B cell (primary cell): ENCODE measurements around the gene ACBD4. TPM values are rescaled to one million over a fixed set of nuclear protein-coding genes. Genes with fewer than 3 reads are reported as not detected.
A peak's percentile ranks its signal among the peaks of the same experiment; 100 is the strongest.

Source experiments
- ATAC-seq: fragments of 200-7000 bp; cut with Tn5 transposase; one replicate; pipeline ENCODE4 v1.10.0; 2021; ENCODE audit warnings: low read depth, mild to moderate bottlenecking, moderate number of reproducible peaks, moderate library complexity
- CTCF ChIA-PET: fragments of 350-600 bp; sonication (Branson Sonifier 250); formaldehyde crosslinking; loops from one replicate; lab custom pipeline; 2021; ENCODE audit warnings: antibody characterized with exemption, inconsistent platforms; lab: Charles Lee
- POLR2A ChIA-PET: fragments of 350-600 bp; sonication (Branson Sonifier 250); formaldehyde crosslinking; loops from one replicate; lab custom pipeline; 2021; ENCODE audit warnings: antibody characterized with exemption; lab: Charles Lee
- DNase-seq: peaks from one replicate; pipeline ENCODE4 v3.0.0; 2013
- H2AFZ ChIP-seq: 2 replicates; pipeline ENCODE4 v1.6.1; 2012; ENCODE audit warnings: mild to moderate bottlenecking, low read depth, low read length; ENCODE audit not compliant: insufficient read depth, poor library complexity, severe bottlenecking
- H3K27ac ChIP-seq, 2 donors: 1 replicate in 1 of 2; 2 replicates in 1 of 2; pipeline ENCODE4 v1.5.1; 2012 to 2013; ENCODE audit warnings: low read length in 2 of 2, mild to moderate bottlenecking in 2 of 2, moderate library complexity in 1 of 2
- H3K27me3 ChIP-seq, 4 experiments: fragments of 200-600 bp in 1 of 4; sonication (generic) in 1 of 4; replicated peaks in 1 of 4; 1 replicate in 2 of 4; 2 replicates in 2 of 4; pipeline versions ENCODE4 v1.6.1 to v1.7.0; 2013 to 2016; ENCODE audit warnings: low read length in 3 of 4, mild to moderate bottlenecking in 2 of 4, mixed read lengths in 1 of 4, moderate library complexity in 1 of 4; ENCODE audit not compliant: insufficient read depth in 4 of 4, control insufficient read depth in 3 of 4; ENCODE audit errors: control extremely low read depth in 1 of 4
- H3K36me3 ChIP-seq, 2 experiments: replicated peaks in 1 of 2; 1 replicate in 1 of 2; 2 replicates in 1 of 2; pipeline versions ENCODE4 v1.6.1 to v1.7.1; 2013; ENCODE audit warnings: low read length in 1 of 2; ENCODE audit not compliant: insufficient read depth in 2 of 2, control insufficient read depth in 1 of 2; ENCODE audit errors: control extremely low read depth in 1 of 2, extremely low read depth in 1 of 2
- H3K4me1 ChIP-seq, 2 donors: fragments of 200-600 bp in 1 of 2; sonication (generic) in 1 of 2; 1 replicate in 1 of 2; 2 replicates in 1 of 2; pipeline versions ENCODE4 v1.5.1 to v1.6.1; 2013 to 2017; ENCODE audit warnings: low read length in 2 of 2; ENCODE audit not compliant: control insufficient read depth in 2 of 2, insufficient read depth in 2 of 2
- H3K4me2 ChIP-seq: replicated peaks from 2 replicates; pipeline ENCODE3; 2012; ENCODE audit warnings: mild to moderate bottlenecking, low read depth, low read length; ENCODE audit not compliant: poor library complexity, severe bottlenecking
- H3K4me3 ChIP-seq, 5 experiments: fragments of 200-600 bp in 1 of 5; sonication (generic) in 1 of 5; 1 replicate in 3 of 5; 2 replicates in 2 of 5; pipeline versions ENCODE4 v1.5.1 to v1.7.0; 2011 to 2016; ENCODE audit warnings: low read length in 4 of 5, mild to moderate bottlenecking in 4 of 5, low read depth in 2 of 5, control low read depth in 1 of 5, moderate library complexity in 1 of 5; ENCODE audit not compliant: insufficient read depth in 1 of 5; ENCODE audit errors: control extremely low read depth in 1 of 5, extremely low read depth in 1 of 5
- H3K79me2 ChIP-seq: fragments of 200-600 bp; sonication (generic); one replicate; pipeline ENCODE4 v1.6.0; 2016; ENCODE audit warnings: low read length; ENCODE audit not compliant: control insufficient read depth, insufficient read depth
- H3K9ac ChIP-seq: fragments of 200-600 bp; sonication (generic); 2 replicates; pipeline ENCODE4 v1.6.1; 2017; ENCODE audit warnings: mild to moderate bottlenecking, low read length, moderate library complexity
- H3K9me3 ChIP-seq, 3 donors: one replicate each; pipeline versions ENCODE4 v1.6.1 to v1.7.1; 2013; ENCODE audit warnings: low read length in 2 of 3; ENCODE audit not compliant: control insufficient read depth in 2 of 3, insufficient read depth in 1 of 3; ENCODE audit errors: control extremely low read depth in 1 of 3
- H4K20me1 ChIP-seq: 2 replicates; pipeline ENCODE4 v1.6.0; 2012; ENCODE audit warnings: mild to moderate bottlenecking, low read length; ENCODE audit not compliant: insufficient read depth, control insufficient read depth, poor library complexity, severe bottlenecking
- H3K27ac Mint-ChIP-seq: one replicate; pipeline ENCODE4 v1.8.0; 2021; ENCODE audit warnings: mixed read lengths
- H3K27me3 Mint-ChIP-seq: one replicate; pipeline ENCODE4 v1.8.0; 2021; ENCODE audit warnings: mixed read lengths
- H3K4me1 Mint-ChIP-seq: one replicate; pipeline ENCODE4 v1.8.0; 2021; ENCODE audit warnings: mixed read lengths
- H3K4me3 Mint-ChIP-seq: one replicate; pipeline ENCODE4 v1.8.0; 2021; ENCODE audit warnings: mixed read lengths
- H3K9me3 Mint-ChIP-seq: one replicate; pipeline ENCODE4 v1.8.0; 2022; ENCODE audit warnings: mixed read lengths; ENCODE audit not compliant: insufficient read depth
- CTCF ChIP-seq: fragments of 200-600 bp; IDR thresholded peaks from one replicate; pipeline ENCODE4 v1.8.0; 2022; ENCODE audit warnings: antibody characterized with exemption, mild to moderate bottlenecking
- EZH2 ChIP-seq: IDR thresholded peaks from 2 replicates; pipeline ENCODE4 v1.6.1; 2012; ENCODE audit warnings: borderline replicate concordance, low read depth, mild to moderate bottlenecking, moderate library complexity, low read length; ENCODE audit not compliant: insufficient read depth, poor library complexity, severe bottlenecking
- WGBS: methylation state at CpG from one replicate; pipeline ENCODE4 v1.1.5; 2013; ENCODE audit warnings: missing lambda C conversion rate; ENCODE audit not compliant: insufficient coverage; 5-methylcytosine and 5-hydroxymethylcytosine counted together
- intact Hi-C: fragments of 100-400 bp; cut with micrococcal nuclease; formaldehyde crosslinking; loops from one replicate; pipeline ENCODE4 v1.10.0; 2022
- polyA plus RNA-seq: library from polyadenylated mRNA; depleted of rRNA; stranded (reverse); fragments of >200 nt; gene quantifications from 2 replicates; pipeline ENCODE4 v1.2.3, GENCODE V29; 2012
- total RNA-seq, 2 donors: library from RNA; stranded (reverse); fragments of 120-200 nt in 1 of 2; gene quantifications; 1 replicate in 1 of 2; 2 replicates in 1 of 2; pipeline versions ENCODE4 v1.2.3 to v1.2.4, GENCODE V29; 2013 to 2022

Gene ACBD4
- total and polyA plus RNA-seq, 2 donors (not counting 1 experiment from before 2014, with no cell fraction given), result 36.8 to 39.4 TPM

- no peak overlapping the region for H3K27ac Mint-ChIP-seq
- POLR2A ChIA-PET, result interaction anchor here (0.6 to 2.3 kb wide), 3 partner anchors 10 to 12 kb away, joined by 9 to 36 read pairs (median 10); partner anchors contain the start of gene HEXIM1
- no peaks in the 10 kb centered on the region for H3K9me3 Mint-ChIP-seq
- H3K4me1 Mint-ChIP-seq, result peaks cover 23% of the 10 kb centered on the region
- 96% methylated on average over 9 of the region's 12 CpGs for WGBS
- intact Hi-C loops, result no loop called here
- no peaks in the 10 kb centered on the region for H4K20me1 ChIP-seq
- no peak overlapping the region for H2AFZ ChIP-seq
- H3K9ac ChIP-seq, result no peak overlapping the region
- peak overlapping the region; percentile 86 for H3K4me2 ChIP-seq
- no peak overlapping the region for H3K27ac ChIP-seq
- no peak overlapping the region for H3K4me3 ChIP-seq
- peaks cover 11 to 16% of the 10 kb centered on the region in 2 donors for H3K4me1 ChIP-seq
- CTCF ChIA-PET, result interaction anchor here (1.0 to 10.2 kb wide), 7 partner anchors 8 to 99 kb away, joined by 3 to 242 read pairs (median 36); partner anchors contain the start of genes HEXIM1 and HEXIM2
- peak overlapping the region; percentile 95 for H3K4me3 Mint-ChIP-seq
- peaks cover 18% of the 10 kb centered on the region for H3K79me2 ChIP-seq
- no peaks in the 10 kb centered on the region for H3K27me3 ChIP-seq
- no peaks in the 10 kb centered on the region for H3K9me3 ChIP-seq
- no peaks in the 10 kb centered on the region for H3K27me3 Mint-ChIP-seq
- no peak for ATAC-seq
- TF ChIP-seq EZH2, result no peak
- TF ChIP-seq CTCF, result no peak
- no peak for DNase-seq
- peaks cover 0 to 12% of the 10 kb centered on the region in 2 experiments for H3K36me3 ChIP-seq
These were observed 1.5 kb downstream of the ACBD4 start for GRCh38 chr17:45136846-45137560.
